Cardiac muscle cell (in vitro differentiated cells and primary cell): Measurements from ENCODE around the gene ARID1A. TPM values are rescaled to one million over a fixed set of nuclear protein-coding genes. Genes with fewer than 3 reads are reported as not detected.

Source experiments
- DNase-seq, 2 donors: peaks; one replicate each; pipeline versions ENCODE4 v3.0.0 to v3.0.0-alpha.2; 2010 to 2017; ENCODE audit warnings: low read depth in 1 of 2, low spot score in 1 of 2
- H3K27ac ChIP-seq: fragments of 200-600 bp; sonication (generic); 2 replicates; pipeline ENCODE4 v1.5.1; 2016
- H3K27me3 ChIP-seq: fragments of 200-600 bp; sonication (generic); 2 replicates; pipeline ENCODE4 v1.6.0; 2016; ENCODE audit warnings: control low read depth
- H3K36me3 ChIP-seq: fragments of 200-600 bp; sonication (generic); 2 replicates; pipeline ENCODE4 v1.5.1; 2016; ENCODE audit warnings: control low read depth
- H3K4me1 ChIP-seq: fragments of 200-600 bp; sonication (generic); 2 replicates; pipeline ENCODE4 v1.8.1; 2017; ENCODE audit warnings: low read depth, mild to moderate bottlenecking, mixed run types
- H3K4me3 ChIP-seq: fragments of 200-600 bp; sonication (generic); 2 replicates; pipeline ENCODE4 v1.5.1; 2016; ENCODE audit warnings: mild to moderate bottlenecking
- H3K9me3 ChIP-seq: fragments of 200-600 bp; sonication (generic); 2 replicates; pipeline ENCODE4 v1.5.1; 2017; ENCODE audit warnings: low read depth, mild to moderate bottlenecking, control low read depth
- polyA plus RNA-seq: library from polyadenylated mRNA; unstranded; fragments of >200 nt; fragmentation: Nextera tagmentation; extraction: Ambion mirVana; gene quantifications from 2 replicates; pipeline ENCODE4 v1.2.1, GENCODE V29; 2016
- total RNA-seq: library from RNA; depleted of rRNA; stranded (reverse); fragments of >200 nt; gene quantifications from 2 replicates; pipeline ENCODE4 v1.2.3, GENCODE V29; 2016
- TF ChIP-seq, protein P1 (sequence below): IDR thresholded peaks from 2 replicates; pipeline ENCODE4 v1.5.1; 2012; ENCODE audit warnings: low read depth, mild to moderate bottlenecking, low read length

ARID1A gene
- total and polyA plus RNA-seq, 2 experiments from 2014 or later = 28.5 to 93.3 TPM

DNA sequence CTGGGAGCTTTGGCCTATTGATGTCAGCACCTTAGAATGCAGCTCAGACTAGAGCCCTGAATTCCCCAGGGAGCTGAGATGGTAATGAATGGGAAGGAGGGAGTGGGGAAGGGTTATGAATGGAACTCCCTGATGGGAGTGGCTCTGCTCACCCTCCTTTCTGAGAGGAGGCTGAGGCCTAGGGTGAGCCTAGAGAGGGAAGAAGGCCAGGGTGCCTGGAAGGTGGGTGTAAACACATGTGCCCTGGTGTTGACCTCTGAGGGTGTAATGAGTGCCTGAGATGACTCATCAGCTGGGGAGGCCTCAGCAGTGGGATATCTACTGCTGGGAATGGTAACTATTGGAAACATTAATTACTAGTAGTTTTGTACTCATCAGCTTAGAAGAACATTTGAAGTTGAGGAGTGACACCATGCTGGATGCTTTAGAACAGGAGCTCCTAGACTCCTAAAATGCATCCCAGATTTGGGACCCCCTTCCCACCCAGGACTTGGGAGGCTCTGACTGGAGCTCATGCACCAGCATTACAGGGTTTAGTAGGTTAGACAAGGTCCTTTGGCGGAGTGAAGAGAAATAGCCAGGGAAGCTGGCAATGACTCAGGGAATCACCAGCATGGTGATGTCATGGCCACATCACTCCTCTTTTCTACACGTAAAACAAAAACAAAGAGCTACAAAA is 76.0 kb downstream of the ARID1A start:
- Histone ChIP-seq H3K4me3 (no peak overlapping the region), H3K9me3 (no peaks in the 10 kb centered on the region), H3K36me3 (peaks cover 91% of the 10 kb centered on the region), H3K27ac (peak overlapping the region; percentile 41), H3K4me1 (no peaks in the 10 kb centered on the region), H3K27me3 (no peaks in the 10 kb centered on the region)
- DNase-seq = peak in 1 of 2 donors; percentile 95
- TF ChIP-seq, protein P1, sequence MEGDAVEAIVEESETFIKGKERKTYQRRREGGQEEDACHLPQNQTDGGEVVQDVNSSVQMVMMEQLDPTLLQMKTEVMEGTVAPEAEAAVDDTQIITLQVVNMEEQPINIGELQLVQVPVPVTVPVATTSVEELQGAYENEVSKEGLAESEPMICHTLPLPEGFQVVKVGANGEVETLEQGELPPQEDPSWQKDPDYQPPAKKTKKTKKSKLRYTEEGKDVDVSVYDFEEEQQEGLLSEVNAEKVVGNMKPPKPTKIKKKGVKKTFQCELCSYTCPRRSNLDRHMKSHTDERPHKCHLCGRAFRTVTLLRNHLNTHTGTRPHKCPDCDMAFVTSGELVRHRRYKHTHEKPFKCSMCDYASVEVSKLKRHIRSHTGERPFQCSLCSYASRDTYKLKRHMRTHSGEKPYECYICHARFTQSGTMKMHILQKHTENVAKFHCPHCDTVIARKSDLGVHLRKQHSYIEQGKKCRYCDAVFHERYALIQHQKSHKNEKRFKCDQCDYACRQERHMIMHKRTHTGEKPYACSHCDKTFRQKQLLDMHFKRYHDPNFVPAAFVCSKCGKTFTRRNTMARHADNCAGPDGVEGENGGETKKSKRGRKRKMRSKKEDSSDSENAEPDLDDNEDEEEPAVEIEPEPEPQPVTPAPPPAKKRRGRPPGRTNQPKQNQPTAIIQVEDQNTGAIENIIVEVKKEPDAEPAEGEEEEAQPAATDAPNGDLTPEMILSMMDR = no peak

DNA sequence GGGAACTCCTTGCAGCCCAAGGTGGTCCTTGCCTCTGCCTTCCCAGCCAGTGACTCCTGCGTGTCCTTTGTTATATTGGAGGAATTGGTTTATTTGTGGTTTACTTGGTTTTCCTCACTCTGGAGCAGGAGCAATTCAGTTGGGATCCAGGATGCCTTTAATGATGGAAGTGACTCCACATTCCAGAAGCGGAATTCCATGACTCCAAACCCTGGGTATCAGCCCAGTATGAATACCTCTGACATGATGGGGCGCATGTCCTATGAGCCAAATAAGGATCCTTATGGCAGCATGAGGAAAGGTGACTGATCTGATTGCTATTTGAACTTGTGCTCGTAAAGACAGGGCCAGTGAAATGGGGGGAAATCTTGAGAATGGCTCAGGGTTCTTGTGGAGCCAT is 76.9 kb downstream of the ARID1A start:
- TF ChIP-seq, protein P1 = no peak
- DNase-seq = peak in 1 of 2 donors; percentile 84
- H3K27me3 ChIP-seq = no peaks in the 10 kb centered on the region
- no peaks in the 10 kb centered on the region for H3K9me3 ChIP-seq
- H3K27ac ChIP-seq = peak overlapping the region; percentile 41
- no peaks in the 10 kb centered on the region for H3K4me1 ChIP-seq
- H3K4me3 ChIP-seq = no peak overlapping the region
- H3K36me3 ChIP-seq = peaks cover 91% of the 10 kb centered on the region

- Histone ChIP-seq H3K9me3 (no peaks in the 10 kb centered on the region), H3K4me3 (no peak overlapping the region), H3K27me3 (no peaks in the 10 kb centered on the region), H3K27ac (no peak overlapping the region), H3K4me1 (no peaks in the 10 kb centered on the region), H3K36me3 (peaks cover 90% of the 10 kb centered on the region)
- TF ChIP-seq, protein P1 = no peak
- no peak for DNase-seq
Measured at GRCh38 chr1:26774462-26774861, 78.6 kb downstream of the ARID1A start.

DNA sequence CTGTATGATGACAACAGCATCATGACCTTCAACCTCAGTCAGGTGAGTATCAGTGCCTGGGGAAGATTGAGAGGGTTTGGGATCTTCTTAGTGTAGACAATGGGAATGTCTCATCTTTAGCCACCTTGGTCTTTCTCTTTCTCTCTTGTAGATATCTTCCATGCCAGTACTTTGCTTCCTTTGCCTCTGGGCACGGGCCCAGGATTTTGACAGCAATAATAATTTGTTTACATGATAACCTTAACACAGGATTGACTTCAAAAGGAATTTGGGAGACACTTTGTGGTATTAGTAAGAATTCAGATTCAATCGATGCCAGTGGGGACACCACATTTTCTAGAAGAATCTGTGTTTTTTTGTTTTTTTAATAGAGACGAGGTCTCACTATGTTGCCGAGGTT is 79.9 kb downstream of the ARID1A start:
- Histone ChIP-seq H3K9me3 (no peaks in the 10 kb centered on the region), H3K36me3 (peaks cover 91% of the 10 kb centered on the region), H3K27ac (no peak overlapping the region), H3K27me3 (no peaks in the 10 kb centered on the region), H3K4me3 (no peak overlapping the region), H3K4me1 (no peaks in the 10 kb centered on the region)
- no peak for DNase-seq
- TF ChIP-seq, protein P1 = no peak

DNA sequence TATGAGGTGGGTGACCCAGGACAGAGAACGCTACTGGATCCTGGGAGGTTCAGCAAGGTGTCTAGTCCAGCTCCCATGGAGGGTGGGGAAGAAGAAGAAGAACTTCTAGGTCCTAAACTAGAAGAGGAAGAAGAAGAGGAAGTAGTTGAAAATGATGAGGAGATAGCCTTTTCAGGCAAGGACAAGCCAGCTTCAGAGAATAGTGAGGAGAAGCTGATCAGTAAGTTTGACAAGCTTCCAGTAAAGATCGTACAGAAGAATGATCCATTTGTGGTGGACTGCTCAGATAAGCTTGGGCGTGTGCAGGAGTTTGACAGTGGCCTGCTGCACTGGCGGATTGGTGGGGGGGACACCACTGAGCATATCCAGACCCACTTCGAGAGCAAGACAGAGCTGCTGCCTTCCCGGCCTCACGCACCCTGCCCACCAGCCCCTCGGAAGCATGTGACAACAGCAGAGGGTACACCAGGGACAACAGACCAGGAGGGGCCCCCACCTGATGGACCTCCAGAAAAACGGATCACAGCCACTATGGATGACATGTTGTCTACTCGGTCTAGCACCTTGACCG is 83.4 kb downstream of the ARID1A start:
- peaks cover 64% of the 10 kb centered on the region for H3K36me3 ChIP-seq
- H3K4me1 ChIP-seq = peaks cover 14% of the 10 kb centered on the region
- TF ChIP-seq, protein P1 = no peak
- DNase-seq = no peak
- H3K9me3 ChIP-seq = no peaks in the 10 kb centered on the region
- no peaks in the 10 kb centered on the region for H3K27me3 ChIP-seq
- no peak overlapping the region for H3K4me3 ChIP-seq
- peak overlapping the region; percentile 47 for H3K27ac ChIP-seq
